Astrocyte (in vitro differentiated cells and primary cell): Measurements from ENCODE around the gene SRSF12.

ENCODE experiments used
- EZH2 ChIP-seq: IDR thresholded peaks from 2 replicates; pipeline ENCODE4 v1.6.1; 2012; ENCODE audit warnings: mild to moderate bottlenecking, low read length, inconsistent platforms; ENCODE audit not compliant: insufficient read depth
- TF ChIP-seq, protein P1 (sequence below): IDR thresholded peaks from 2 replicates; pipeline ENCODE4 v1.5.1; 2011; ENCODE audit warnings: low read depth, mild to moderate bottlenecking, inconsistent platforms, low read length, moderate library complexity; ENCODE audit not compliant: insufficient read depth

DNA sequence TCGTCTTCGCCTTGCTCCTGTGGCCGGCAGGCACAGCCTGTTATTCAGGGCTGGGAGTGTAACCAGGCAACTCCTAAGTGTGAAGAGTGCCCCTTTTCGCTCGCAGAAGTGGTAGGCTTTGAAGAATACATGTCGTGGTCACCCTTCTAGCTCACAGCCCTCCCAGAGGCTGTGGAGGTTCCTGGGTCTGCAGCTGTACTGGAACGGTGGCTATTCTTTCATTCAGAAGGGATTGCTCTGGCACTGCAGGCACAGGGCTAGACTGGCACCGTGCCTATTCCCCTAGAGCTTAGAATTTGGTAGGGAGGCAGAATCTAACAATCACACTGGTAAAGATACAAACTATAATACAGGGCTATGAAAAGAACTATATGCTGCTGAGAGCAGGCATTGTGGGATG is 1.1 kb upstream of the SRSF12 start:
- TF ChIP-seq, protein P1, sequence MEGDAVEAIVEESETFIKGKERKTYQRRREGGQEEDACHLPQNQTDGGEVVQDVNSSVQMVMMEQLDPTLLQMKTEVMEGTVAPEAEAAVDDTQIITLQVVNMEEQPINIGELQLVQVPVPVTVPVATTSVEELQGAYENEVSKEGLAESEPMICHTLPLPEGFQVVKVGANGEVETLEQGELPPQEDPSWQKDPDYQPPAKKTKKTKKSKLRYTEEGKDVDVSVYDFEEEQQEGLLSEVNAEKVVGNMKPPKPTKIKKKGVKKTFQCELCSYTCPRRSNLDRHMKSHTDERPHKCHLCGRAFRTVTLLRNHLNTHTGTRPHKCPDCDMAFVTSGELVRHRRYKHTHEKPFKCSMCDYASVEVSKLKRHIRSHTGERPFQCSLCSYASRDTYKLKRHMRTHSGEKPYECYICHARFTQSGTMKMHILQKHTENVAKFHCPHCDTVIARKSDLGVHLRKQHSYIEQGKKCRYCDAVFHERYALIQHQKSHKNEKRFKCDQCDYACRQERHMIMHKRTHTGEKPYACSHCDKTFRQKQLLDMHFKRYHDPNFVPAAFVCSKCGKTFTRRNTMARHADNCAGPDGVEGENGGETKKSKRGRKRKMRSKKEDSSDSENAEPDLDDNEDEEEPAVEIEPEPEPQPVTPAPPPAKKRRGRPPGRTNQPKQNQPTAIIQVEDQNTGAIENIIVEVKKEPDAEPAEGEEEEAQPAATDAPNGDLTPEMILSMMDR, result no peak
- TF ChIP-seq EZH2, result no peak
